Skeletal muscle cell (primary cell): ENCODE data around the gene COL12A1.
"Not testable (repeated sequence)": the region's sequence is repeated elsewhere in the genome, so short reads cannot be mapped to it uniquely, and the experiment has no call there.

Experiments
- DNase-seq: peaks from one replicate; pipeline ENCODE4 v3.0.0-alpha.2; 2010; ENCODE audit warnings: low read depth
- H3K4me3 ChIP-seq: 2 replicates; pipeline ENCODE4 v1.5.1; 2011; ENCODE audit warnings: low read depth, mild to moderate bottlenecking, control low read depth, low read length, moderate library complexity

COL12A1 gene

DNA sequence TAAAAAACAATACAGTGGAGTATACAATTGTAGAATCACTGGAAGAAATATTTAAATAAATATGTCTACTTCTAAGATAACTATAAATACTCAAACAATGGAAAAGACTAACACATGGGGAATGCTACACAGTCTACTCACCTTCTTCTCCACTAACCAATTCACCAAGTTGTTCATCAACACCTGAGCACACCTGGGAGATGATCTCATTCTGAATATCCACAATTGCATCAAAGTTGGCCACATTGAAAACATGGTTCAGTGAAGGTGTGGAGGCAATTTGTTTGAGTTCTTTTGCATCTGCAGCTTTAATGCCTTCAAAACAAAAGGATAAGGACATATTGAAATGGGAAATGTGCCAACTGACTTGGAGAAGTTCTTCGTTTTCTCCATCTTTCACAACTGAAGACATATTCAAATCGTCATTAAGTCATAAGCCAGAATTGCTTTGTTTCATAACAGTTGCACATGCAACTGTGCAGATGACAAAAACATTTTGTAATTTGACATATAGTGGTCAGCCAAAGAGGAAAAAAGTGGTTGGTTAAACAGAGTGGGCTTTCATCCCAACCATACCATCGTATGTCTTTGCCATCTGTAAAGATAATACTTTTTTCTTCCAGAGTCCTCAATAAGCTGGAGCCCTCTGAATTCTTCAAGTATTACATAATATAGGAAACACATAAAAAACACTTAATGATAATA is 17.5 kb downstream of the COL12A1 start:
- DNase-seq: no peak

GRCh38 chr6:75186581-75186980 is 19.3 kb downstream of the COL12A1 start:
- DNase-seq, H3K4me3 ChIP-seq: not testable (repeated sequence)

More for the DNA sequence above, 17.5 kb downstream of the COL12A1 start:
- H3K4me3 ChIP-seq: no peak overlapping the region

DNA sequence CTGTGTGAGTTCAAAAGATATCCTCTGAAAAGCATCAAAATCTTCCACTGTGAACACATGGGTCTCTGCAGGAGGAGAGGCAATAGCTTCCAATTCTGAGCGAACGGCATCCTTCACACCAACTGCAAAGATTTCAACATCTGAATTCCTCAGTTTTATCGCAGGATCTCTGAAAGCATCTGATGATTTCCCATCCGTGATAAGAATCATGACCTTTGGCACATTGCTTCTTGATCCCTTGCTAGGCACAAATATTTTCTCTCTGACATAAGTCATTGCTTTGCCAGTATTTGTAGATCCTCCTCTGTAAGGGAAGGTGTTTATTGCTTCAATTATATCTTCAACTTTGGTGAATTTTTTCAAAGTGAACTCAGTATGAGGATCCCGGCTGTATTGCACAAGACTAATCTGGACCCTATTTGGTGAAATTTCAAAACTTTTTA is 22.7 kb downstream of the COL12A1 start:
- peak; percentile 93 for DNase-seq
- H3K4me3 ChIP-seq: no peak overlapping the region

DNA sequence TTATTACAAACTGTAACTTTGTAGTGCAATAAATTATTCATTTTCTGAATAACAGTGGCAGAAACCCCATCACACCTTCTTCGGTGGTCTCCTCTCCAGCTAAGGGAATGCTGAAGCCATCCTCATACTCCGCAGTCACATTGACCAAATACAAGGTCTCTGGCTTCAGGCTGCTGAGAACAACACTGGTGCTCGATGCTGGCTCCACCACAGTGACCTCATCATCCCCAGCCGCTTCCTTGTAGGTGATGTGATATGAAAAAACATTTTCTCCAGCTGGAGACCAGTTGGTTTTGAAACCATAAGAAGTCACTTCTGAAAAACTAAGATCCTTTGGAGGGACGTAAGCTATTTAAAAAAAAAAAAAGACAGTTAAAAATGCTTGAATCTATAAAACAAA is 25.0 kb downstream of the COL12A1 start:
- H3K4me3 ChIP-seq: no peak overlapping the region
- DNase-seq: no peak

- no peak overlapping the region for H3K4me3 ChIP-seq
- DNase-seq: no peak
These were observed 27.1 kb downstream of the COL12A1 start for GRCh38 chr6:75178757-75179156.

DNA sequence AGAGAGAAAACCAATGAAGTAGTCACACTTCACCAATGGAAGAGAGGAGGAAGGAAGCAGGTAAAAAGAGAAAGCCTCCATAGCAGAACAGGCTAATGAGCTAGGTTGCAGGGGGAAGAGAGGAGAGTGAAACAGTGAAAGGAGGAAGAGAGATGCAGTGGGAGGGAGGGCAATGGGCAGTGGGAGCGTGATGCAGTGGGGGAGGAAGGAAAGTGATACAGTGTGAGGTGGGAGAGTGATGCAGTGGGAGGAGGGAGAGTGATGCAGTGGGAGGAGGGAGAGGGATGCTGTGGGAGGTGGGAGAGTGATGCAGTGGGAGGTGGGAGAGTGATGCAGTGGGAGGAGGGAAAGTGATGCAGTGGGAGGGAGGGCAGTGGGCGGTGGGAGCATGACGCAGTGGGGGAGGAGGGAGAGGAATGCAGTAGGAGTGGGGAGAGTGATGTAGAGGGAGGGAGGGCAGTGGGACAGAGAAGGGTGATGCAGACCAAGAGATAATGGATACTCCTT is 29.7 kb downstream of the COL12A1 start:
- no peak overlapping the region for H3K4me3 ChIP-seq
- no peak for DNase-seq

GRCh38 chr6:75171986-75172385 is 33.9 kb downstream of the COL12A1 start:
- DNase-seq: no peak
- no peak overlapping the region for H3K4me3 ChIP-seq

DNA sequence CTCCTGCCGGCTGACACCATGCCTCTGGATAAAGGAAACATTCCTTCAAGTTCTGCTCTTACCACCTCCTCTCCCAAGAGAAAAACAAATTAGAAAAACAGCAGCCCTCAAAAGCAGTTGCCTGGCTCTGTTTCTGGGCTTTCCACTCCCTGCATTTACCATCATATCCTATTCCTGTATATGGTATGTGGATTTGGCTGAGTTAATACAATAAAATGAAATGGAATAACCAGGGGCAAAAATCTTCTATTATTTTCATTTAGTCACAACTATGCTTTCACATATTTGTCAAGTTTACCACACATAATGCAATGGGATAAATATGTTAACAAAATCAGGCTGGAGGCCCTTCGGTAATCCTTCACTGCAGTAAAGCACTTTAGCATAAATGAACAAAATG is 34.3 kb downstream of the COL12A1 start:
- no peak overlapping the region for H3K4me3 ChIP-seq
- peak; percentile 18 for DNase-seq

GRCh38 chr6:75170691-75171560 is 34.9 kb downstream of the COL12A1 start:
- no peak overlapping the region for H3K4me3 ChIP-seq
- DNase-seq: no peak

- DNase-seq: no peak
- H3K4me3 ChIP-seq: no peak overlapping the region
These were observed 35.9 kb downstream of the COL12A1 start for GRCh38 chr6:75169689-75170586.

DNA sequence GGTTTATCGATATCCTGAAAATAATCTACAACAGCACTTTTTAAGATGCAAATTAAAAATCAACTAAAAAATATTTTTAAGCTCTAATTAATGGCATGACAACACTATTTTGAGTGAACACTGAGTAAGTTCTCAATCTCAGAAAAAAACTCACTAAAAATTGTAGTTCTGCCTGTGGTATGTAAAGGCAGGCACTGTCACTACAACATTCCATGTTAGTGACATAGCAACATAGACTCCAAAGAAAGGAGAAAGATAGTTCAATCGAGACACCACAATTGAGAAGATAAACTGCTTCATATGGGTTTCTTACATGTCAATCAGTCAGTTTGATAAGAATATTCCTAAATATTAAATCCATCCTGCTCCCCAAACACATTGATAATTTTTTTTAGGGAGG is 38.0 kb downstream of the COL12A1 start:
- no peak overlapping the region for H3K4me3 ChIP-seq
- no peak for DNase-seq

DNA sequence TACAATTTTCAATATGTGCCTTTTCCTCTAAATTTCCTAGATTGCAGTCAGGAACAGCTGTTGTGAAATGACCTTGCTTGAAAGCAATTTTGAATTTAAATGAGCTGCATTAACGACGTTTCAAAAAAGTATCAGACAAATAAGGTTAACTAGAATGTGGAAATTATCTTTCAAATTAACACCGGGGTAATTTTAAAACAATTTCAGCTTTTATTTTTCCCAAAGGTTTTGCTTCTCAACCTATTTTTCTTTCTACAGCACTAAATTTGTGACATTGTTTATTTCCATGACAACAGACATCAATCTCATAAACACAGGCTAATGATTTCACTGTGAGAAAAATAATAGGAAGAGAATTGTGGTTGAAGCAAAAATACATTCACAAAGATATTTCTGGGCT is 38.5 kb downstream of the COL12A1 start:
- no peak overlapping the region for H3K4me3 ChIP-seq
- no peak for DNase-seq

- no peak overlapping the region for H3K4me3 ChIP-seq
- DNase-seq: no peak
These were observed 39.1 kb downstream of the COL12A1 start for GRCh38 chr6:75166773-75167172.

DNA sequence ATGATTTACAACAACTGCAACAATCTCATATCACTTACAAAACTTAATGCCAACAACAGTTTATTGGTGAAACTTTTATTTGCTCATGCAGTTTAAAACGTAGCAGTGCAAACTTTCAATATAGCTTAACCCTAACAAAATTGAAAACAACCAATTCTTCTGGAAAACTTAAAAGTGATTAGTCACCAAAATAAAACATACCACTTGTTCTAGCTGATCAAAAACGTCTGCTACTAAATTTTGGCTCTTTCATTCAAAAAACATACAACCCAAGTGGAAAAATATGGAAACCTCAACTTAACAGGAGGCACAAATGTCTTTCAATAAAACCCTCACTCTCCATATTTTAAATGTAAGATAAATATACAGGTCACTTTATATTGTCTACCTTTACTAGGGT is 39.6 kb downstream of the COL12A1 start:
- H3K4me3 ChIP-seq: no peak overlapping the region
- no peak for DNase-seq

DNA sequence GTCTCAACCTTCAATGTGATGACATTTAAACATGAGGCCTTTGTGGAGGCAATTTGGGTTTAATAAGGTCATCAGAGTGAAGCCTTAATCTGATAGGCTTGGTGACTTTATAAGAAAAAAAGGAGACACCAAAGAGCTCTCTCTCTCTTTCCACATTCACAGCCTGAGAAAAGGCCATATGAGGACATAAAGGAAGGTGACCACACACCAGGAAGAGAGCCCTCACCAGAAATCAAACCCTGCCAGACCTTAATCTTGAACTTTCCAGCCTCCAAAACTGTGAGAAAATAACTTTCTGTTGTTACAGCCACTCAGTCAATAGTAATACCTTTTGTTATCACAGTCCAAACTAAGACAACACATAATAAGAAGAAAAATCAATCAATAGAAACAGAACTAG is 47.7 kb downstream of the COL12A1 start:
- no peak overlapping the region for H3K4me3 ChIP-seq
- no peak for DNase-seq

DNA sequence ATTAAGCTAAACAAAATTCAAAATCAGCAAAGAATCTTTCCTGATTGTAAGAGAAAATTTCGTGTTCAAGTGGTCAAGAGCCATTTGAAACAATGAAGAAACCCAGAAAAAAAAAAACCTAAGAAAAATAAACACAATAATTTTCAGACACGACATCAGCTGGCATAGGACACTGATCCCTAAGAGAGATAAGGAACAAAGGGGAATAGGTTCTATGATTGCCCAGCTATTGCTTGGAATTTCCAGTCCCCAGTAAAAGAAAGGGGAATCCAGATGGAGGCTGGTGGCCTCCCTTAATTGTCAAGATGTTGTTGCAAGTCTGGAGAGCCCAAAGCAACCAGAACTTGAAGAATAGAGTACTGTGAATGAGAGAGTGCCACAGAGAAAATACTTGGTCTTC is 48.5 kb downstream of the COL12A1 start:
- DNase-seq: no peak
- H3K4me3 ChIP-seq: no peak overlapping the region

GRCh38 chr6:75156186-75156878 is 49.5 kb downstream of the COL12A1 start:
- no peak for DNase-seq
- no peak overlapping the region for H3K4me3 ChIP-seq

DNA sequence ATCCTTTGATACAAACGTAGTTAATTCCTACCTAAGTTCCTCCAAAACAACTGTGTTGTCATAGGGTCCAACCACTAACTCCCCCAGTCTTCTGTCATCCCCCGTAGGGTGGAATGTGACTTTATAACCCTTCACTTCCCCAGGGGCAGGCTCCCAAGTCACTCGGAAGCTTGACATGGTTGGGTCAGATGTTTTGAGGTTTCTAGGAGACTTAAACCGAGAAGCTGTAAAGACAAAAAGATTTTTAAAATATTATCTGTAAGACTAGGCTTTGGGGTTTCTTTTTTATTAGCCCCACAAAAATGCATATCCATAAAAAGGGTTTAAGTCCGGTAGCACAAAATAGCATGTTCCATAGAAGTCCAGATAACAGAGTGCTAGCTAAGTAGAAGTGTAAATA is 50.2 kb downstream of the COL12A1 start:
- no peak for DNase-seq
- H3K4me3 ChIP-seq: no peak overlapping the region

DNA sequence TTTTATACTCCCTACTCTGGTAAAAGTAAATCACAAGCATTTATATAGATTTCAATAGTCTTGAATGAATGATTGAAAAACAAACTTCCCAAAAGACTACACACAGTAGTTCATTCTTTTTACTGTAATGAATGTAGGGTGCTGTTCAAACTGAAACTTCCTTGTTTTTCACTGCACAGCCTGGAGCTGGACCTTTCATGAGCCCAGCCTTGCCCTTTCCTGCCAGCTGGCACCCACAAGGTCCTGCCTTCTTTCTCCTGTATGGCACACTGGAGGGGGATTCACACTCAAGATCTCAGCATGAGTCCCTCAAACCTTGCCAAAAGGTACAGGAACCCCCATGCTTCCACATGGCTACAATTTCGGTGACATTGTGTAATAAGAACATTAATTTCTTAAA is 50.9 kb downstream of the COL12A1 start:
- H3K4me3 ChIP-seq: no peak overlapping the region
- DNase-seq: no peak
